Activated B cell treated with CpG ODN at 0.5 μM for 24 hours (primary cell): Measurements from ENCODE around the gene C11orf71. TPM values are rescaled to one million over a fixed set of nuclear protein-coding genes. Genes with fewer than 3 reads are reported as not detected.

Source experiments
- ATAC-seq: fragments of 200-7000 bp; cut with Tn5 transposase; one replicate; pipeline ENCODE4 v1.10.0; 2021; ENCODE audit warnings: low read depth, mild to moderate bottlenecking, moderate library complexity
- CTCF ChIA-PET: fragments of 350-600 bp; sonication (Branson Sonifier 250); formaldehyde crosslinking; loops from one replicate; lab custom pipeline; 2021; ENCODE audit warnings: antibody characterized with exemption; lab: Charles Lee
- POLR2A ChIA-PET: fragments of 350-600 bp; sonication (Branson Sonifier 250); formaldehyde crosslinking; loops from one replicate; lab custom pipeline; 2021; ENCODE audit warnings: antibody characterized with exemption; lab: Charles Lee
- DNase-seq: peaks from one replicate; pipeline ENCODE4 v3.0.0; 2022
- H3K27ac Mint-ChIP-seq: one replicate; pipeline ENCODE4 v1.8.0; 2020; ENCODE audit warnings: mixed read lengths
- H3K27me3 Mint-ChIP-seq: one replicate; pipeline ENCODE4 v1.8.0; 2021; ENCODE audit warnings: mixed read lengths
- H3K36me3 Mint-ChIP-seq: one replicate; pipeline ENCODE4 v1.8.0; 2021; ENCODE audit warnings: low read depth, mixed read lengths
- H3K4me1 Mint-ChIP-seq: one replicate; pipeline ENCODE4 v1.8.0; 2021; ENCODE audit warnings: mixed read lengths
- H3K4me3 Mint-ChIP-seq: one replicate; pipeline ENCODE4 v1.8.0; 2020; ENCODE audit warnings: mild to moderate bottlenecking, mixed read lengths
- H3K9me3 Mint-ChIP-seq: one replicate; pipeline ENCODE4 v1.8.0; 2020; ENCODE audit warnings: mixed read lengths
- CTCF ChIP-seq: fragments of 200-600 bp; IDR thresholded peaks from one replicate; pipeline ENCODE4 v1.8.0; 2022; ENCODE audit warnings: antibody characterized with exemption, mild to moderate bottlenecking
- intact Hi-C: fragments of 100-400 bp; cut with micrococcal nuclease; formaldehyde crosslinking; loops from one replicate; pipeline ENCODE4 v1.15.1; 2024
- total RNA-seq: library from RNA; stranded (reverse); gene quantifications from 2 replicates; pipeline ENCODE4 v1.2.3, GENCODE V29; 2022

The C11orf71 gene
- total RNA-seq, 1 donor from 2014 or later: 9.5 TPM

GRCh38 chr11:114367244-114367957 is 32.9 kb downstream of the C11orf71 start:
- POLR2A ChIA-PET: no interaction called here

GRCh38 chr11:114366331-114367243 is 33.7 kb downstream of the C11orf71 start:
- intact Hi-C loops: no loop called here
- H3K27me3 Mint-ChIP-seq: peaks cover 12% of the 10 kb centered on the region
- H3K4me1 Mint-ChIP-seq: no peaks in the 10 kb centered on the region
- no peak overlapping the region for H3K4me3 Mint-ChIP-seq
- H3K36me3 Mint-ChIP-seq: no peaks in the 10 kb centered on the region
- H3K9me3 Mint-ChIP-seq: no peaks in the 10 kb centered on the region
- ATAC-seq (no peak), DNase-seq (no peak)
- ChIA-PET CTCF (no interaction called here), POLR2A (no interaction called here)
- H3K27ac Mint-ChIP-seq: no peak overlapping the region
- TF ChIP-seq CTCF: no peak

More at GRCh38 chr11:114367244-114367957, 32.9 kb downstream of the C11orf71 start:
- Mint-ChIP-seq H3K4me1 (no peaks in the 10 kb centered on the region), H3K9me3 (no peaks in the 10 kb centered on the region), H3K27ac (no peak overlapping the region), H3K27me3 (peaks cover 13% of the 10 kb centered on the region), H3K36me3 (no peaks in the 10 kb centered on the region), H3K4me3 (no peak overlapping the region)
- intact Hi-C loops: no loop called here
- ATAC-seq (no peak), DNase-seq (no peak)
- CTCF ChIA-PET: no interaction called here
- no peak for TF ChIP-seq CTCF

GRCh38 chr11:114362958-114363357 is 37.4 kb downstream of the C11orf71 start:
- no peak for ATAC-seq
- no peaks in the 10 kb centered on the region for H3K36me3 Mint-ChIP-seq
- no peak overlapping the region for H3K27ac Mint-ChIP-seq
- no peak for DNase-seq
- no peaks in the 10 kb centered on the region for H3K9me3 Mint-ChIP-seq
- no peaks in the 10 kb centered on the region for H3K4me1 Mint-ChIP-seq
- intact Hi-C loops: no loop called here
- H3K27me3 Mint-ChIP-seq: peaks cover 21% of the 10 kb centered on the region
- POLR2A ChIA-PET: interaction anchor here (0.6 kb wide), 1 partner anchor 17 kb away, joined by 9 read pairs; no protein-coding TSS in a partner anchor
- CTCF ChIA-PET: no interaction called here
- no peak overlapping the region for H3K4me3 Mint-ChIP-seq
- no peak for TF ChIP-seq CTCF

- H3K4me3 Mint-ChIP-seq: no peak overlapping the region
- ATAC-seq (no peak), DNase-seq (no peak)
- CTCF ChIA-PET: no interaction called here
- no peaks in the 10 kb centered on the region for H3K9me3 Mint-ChIP-seq
- intact Hi-C loops: no loop called here
- TF ChIP-seq CTCF: no peak
- H3K36me3 Mint-ChIP-seq: no peaks in the 10 kb centered on the region
- H3K27ac Mint-ChIP-seq: no peak overlapping the region
- H3K4me1 Mint-ChIP-seq: no peaks in the 10 kb centered on the region
- POLR2A ChIA-PET: interaction anchor here (0.6 kb wide), 1 partner anchor 16 kb away, joined by 9 read pairs; no protein-coding TSS in a partner anchor
- H3K27me3 Mint-ChIP-seq: peaks cover 19% of the 10 kb centered on the region
These were observed 38.0 kb downstream of the C11orf71 start for GRCh38 chr11:114362326-114362725.

GRCh38 chr11:114359342-114359741 is 41.0 kb downstream of the C11orf71 start:
- H3K4me3 Mint-ChIP-seq: no peak overlapping the region
- no peak overlapping the region for H3K27ac Mint-ChIP-seq
- POLR2A ChIA-PET: no interaction called here
- no peaks in the 10 kb centered on the region for H3K9me3 Mint-ChIP-seq
- CTCF ChIA-PET: no interaction called here
- peaks cover 19% of the 10 kb centered on the region for H3K27me3 Mint-ChIP-seq
- no peaks in the 10 kb centered on the region for H3K4me1 Mint-ChIP-seq
- ATAC-seq: no peak
- intact Hi-C loops: no loop called here
- DNase-seq: no peak
- TF ChIP-seq CTCF: no peak
- no peaks in the 10 kb centered on the region for H3K36me3 Mint-ChIP-seq
